SK-N-SH (cell line): ENCODE data around the gene GUCD1. TPM values are rescaled to one million over a fixed set of nuclear protein-coding genes. Genes with fewer than 3 reads are reported as not detected.
A peak's percentile ranks its signal among the peaks of the same experiment; 100 is the strongest.

Experiments
- CTCF ChIA-PET: fragments of 300-600, 350-600 bp; formaldehyde crosslinking; extraction: SDS; loops from one replicate; lab custom pipeline; 2021; lab: Yijun Ruan, JAX
- POLR2A ChIA-PET: fragments of 350-600 bp; sonication (Branson Sonifier 250); formaldehyde crosslinking; extraction: SDS; loops from one replicate; lab custom pipeline; 2020; ENCODE audit warnings: antibody characterized with exemption, inconsistent platforms; lab: Yijun Ruan, JAX
- DNase-seq: peaks from one replicate; pipeline ENCODE4 v3.0.0; 2012
- H2AFZ ChIP-seq: fragments of 200-600 bp; sonication (generic); 2 replicates; pipeline ENCODE4 v1.8.1; 2016; ENCODE audit warnings: antibody characterized with exemption, mild to moderate bottlenecking, low read depth
- H3F3A ChIP-seq: fragments of 200-600 bp; sonication (generic); replicated peaks from 2 replicates; pipeline ENCODE3; 2016; ENCODE audit warnings: antibody characterized with exemption, mild to moderate bottlenecking; ENCODE audit not compliant: insufficient read depth
- H3K27ac ChIP-seq, 2 experiments: fragments of 200-500 bp in 1 of 2; fragments of 200-600 bp in 1 of 2; sonication (Bioruptor generic) in 1 of 2; sonication (generic), shearing (Covaris generic) in 1 of 2; 2 replicates each; pipeline versions ENCODE4 v1.5.1 to v1.6.1; 2014 to 2016; ENCODE audit warnings: low read depth in 2 of 2, inconsistent platforms in 1 of 2, low read length in 1 of 2, mild to moderate bottlenecking in 1 of 2, mixed read lengths in 1 of 2
- H3K27me3 ChIP-seq: fragments of 200-600 bp; sonication (generic), shearing (Covaris generic); 2 replicates; pipeline ENCODE4 v1.6.1; 2016; ENCODE audit warnings: mixed run types; ENCODE audit not compliant: insufficient read depth
- H3K36me3 ChIP-seq, 2 experiments: fragments of 200-500 bp in 1 of 2; fragments of 200-600 bp in 1 of 2; sonication (Bioruptor generic) in 1 of 2; sonication (generic) in 1 of 2; replicated peaks in 1 of 2; 2 replicates each; pipeline versions ENCODE3 to v1.5.1; 2014 to 2016; ENCODE audit warnings: low read length in 1 of 2, mild to moderate bottlenecking in 1 of 2; ENCODE audit not compliant: insufficient read depth in 2 of 2, control insufficient read depth in 1 of 2
- H3K4me1 ChIP-seq, 2 experiments: fragments of 200-500 bp in 1 of 2; fragments of 200-600 bp in 1 of 2; sonication (Bioruptor generic) in 1 of 2; sonication (generic), shearing (Covaris generic) in 1 of 2; 2 replicates each; pipeline versions ENCODE4 v1.5.1 to v1.6.1; 2014 to 2016; ENCODE audit warnings: low read depth in 1 of 2, low read length in 1 of 2, mixed run types in 1 of 2; ENCODE audit not compliant: insufficient read depth in 2 of 2, control insufficient read depth in 1 of 2
- H3K4me2 ChIP-seq: fragments of 200-600 bp; sonication (generic), shearing (Covaris generic); 2 replicates; pipeline ENCODE4 v1.6.1; 2017; ENCODE audit warnings: mixed run types
- H3K4me3 ChIP-seq, 2 experiments: fragments of 200-500 bp in 1 of 2; fragments of 200-600 bp in 1 of 2; sonication (Bioruptor generic) in 1 of 2; sonication (generic), shearing (Covaris generic) in 1 of 2; 2 replicates each; pipeline versions ENCODE4 v1.5.1 to v1.8.1; 2014 to 2016; ENCODE audit warnings: low read depth in 2 of 2, inconsistent platforms in 1 of 2, low read length in 1 of 2, mild to moderate bottlenecking in 1 of 2, mixed read lengths in 1 of 2, moderate library complexity in 1 of 2
- H3K79me2 ChIP-seq: fragments of 200-600 bp; sonication (generic); 2 replicates; pipeline ENCODE4 v1.8.1; 2017; ENCODE audit warnings: mild to moderate bottlenecking; ENCODE audit not compliant: insufficient read depth
- H3K9ac ChIP-seq: fragments of 200-600 bp; sonication (generic); 2 replicates; pipeline ENCODE4 v1.6.1; 2017; ENCODE audit warnings: mixed run types
- H3K9me2 ChIP-seq: fragments of 200-600 bp; sonication (generic); 2 replicates; pipeline ENCODE4 v1.6.1; 2017; ENCODE audit warnings: mixed run types
- H3K9me3 ChIP-seq: fragments of 200-600 bp; sonication (generic); 2 replicates; pipeline ENCODE4 v1.6.1; 2017; ENCODE audit warnings: mixed run types, mild to moderate bottlenecking, moderate library complexity
- H4K20me1 ChIP-seq: fragments of 200-600 bp; sonication (generic); 2 replicates; pipeline ENCODE4 v1.6.1; 2017; ENCODE audit warnings: mild to moderate bottlenecking, mixed run types; ENCODE audit not compliant: insufficient read depth
- EP300 ChIP-seq, 2 experiments: IDR thresholded peaks; 2 replicates each; pipeline versions ENCODE4 v1.4.0 to v1.6.1; 2012; ENCODE audit warnings: borderline replicate concordance in 1 of 2, low read depth in 1 of 2, low read length in 1 of 2
- EZH2phosphoT487 ChIP-seq: fragments of 200-600 bp; sonication (generic); IDR thresholded peaks from 2 replicates; pipeline ENCODE4 v1.6.1; 2017; ENCODE audit warnings: low read depth, mixed run types, mild to moderate bottlenecking, antibody characterized with exemption, moderate library complexity, borderline replicate concordance
- FOXJ3 ChIP-seq: sonication (generic); formaldehyde crosslinking; IDR thresholded peaks from 2 replicates; pipeline ENCODE4 v1.5.1; 2020; ENCODE audit warnings: mild to moderate bottlenecking, missing genetic modification reagents
- GATA2 ChIP-seq: sonication (generic); formaldehyde crosslinking; IDR thresholded peaks from 2 replicates; pipeline ENCODE4 v1.5.0; 2020; ENCODE audit warnings: mild to moderate bottlenecking, missing genetic modification reagents
- JUND ChIP-seq: IDR thresholded peaks from 2 replicates; pipeline ENCODE4 v1.4.0; 2012
- MXI1 ChIP-seq: IDR thresholded peaks from 2 replicates; pipeline ENCODE4 v1.6.1; 2012; ENCODE audit warnings: mild to moderate bottlenecking, low read depth, low read length, improper control_type of control experiment
- NRF1 ChIP-seq: IDR thresholded peaks from 2 replicates; pipeline ENCODE4 v1.6.1; 2012; ENCODE audit warnings: low read depth, mild to moderate bottlenecking, low read length
- PBX3 ChIP-seq: IDR thresholded peaks from 2 replicates; pipeline ENCODE4; 2012
- POLR2AphosphoS5 ChIP-seq: IDR thresholded peaks from 2 replicates; pipeline ENCODE4 v1.6.1; 2012; ENCODE audit warnings: low read depth, low read length
- RCOR1 ChIP-seq: fragments of 150-350 bp; IDR thresholded peaks from 2 replicates; pipeline ENCODE4 v1.6.1; 2017; ENCODE audit warnings: antibody characterized with exemption, low read length
- REST ChIP-seq: IDR thresholded peaks from 2 replicates; pipeline ENCODE4 v1.6.1; 2012; ENCODE audit warnings: mild to moderate bottlenecking, low read depth, low read length, moderate library complexity
- RXRA ChIP-seq: IDR thresholded peaks from 2 replicates; pipeline ENCODE4 v1.4.0; 2012; ENCODE audit warnings: low read depth, mild to moderate bottlenecking, borderline replicate concordance
- YY1 ChIP-seq: IDR thresholded peaks from 2 replicates; pipeline ENCODE4 v1.4.0; 2012; ENCODE audit warnings: low read depth, mild to moderate bottlenecking
- whole genome bisulfite sequencing: methylation state at CpG from one replicate; pipeline ENCODE4 v1.1.6; 2017; ENCODE audit warnings: low lambda C conversion rate; 5-methylcytosine and 5-hydroxymethylcytosine counted together
- polyA plus RNA-seq, 3 experiments: library from polyadenylated mRNA; depleted of rRNA; stranded (reverse); fragments of >200 nt; gene quantifications; 2 replicates each; pipeline ENCODE4 v1.2.3, GENCODE V29; 2012
- TF ChIP-seq, protein P1 (sequence below): fragments of 150-350 bp; IDR thresholded peaks from 2 replicates; pipeline ENCODE4 v1.6.1; 2016; ENCODE audit warnings: mild to moderate bottlenecking, low read depth, low read length
- TF ChIP-seq, protein P2 (sequence below): IDR thresholded peaks from 2 replicates; pipeline ENCODE4 v1.4.0; 2012; ENCODE audit warnings: low read depth, borderline replicate concordance

The GUCD1 gene
- polyA plus RNA-seq, 1 of the 3 experiments (the other 2 are of a cell fraction) = 71.0 TPM

DNA sequence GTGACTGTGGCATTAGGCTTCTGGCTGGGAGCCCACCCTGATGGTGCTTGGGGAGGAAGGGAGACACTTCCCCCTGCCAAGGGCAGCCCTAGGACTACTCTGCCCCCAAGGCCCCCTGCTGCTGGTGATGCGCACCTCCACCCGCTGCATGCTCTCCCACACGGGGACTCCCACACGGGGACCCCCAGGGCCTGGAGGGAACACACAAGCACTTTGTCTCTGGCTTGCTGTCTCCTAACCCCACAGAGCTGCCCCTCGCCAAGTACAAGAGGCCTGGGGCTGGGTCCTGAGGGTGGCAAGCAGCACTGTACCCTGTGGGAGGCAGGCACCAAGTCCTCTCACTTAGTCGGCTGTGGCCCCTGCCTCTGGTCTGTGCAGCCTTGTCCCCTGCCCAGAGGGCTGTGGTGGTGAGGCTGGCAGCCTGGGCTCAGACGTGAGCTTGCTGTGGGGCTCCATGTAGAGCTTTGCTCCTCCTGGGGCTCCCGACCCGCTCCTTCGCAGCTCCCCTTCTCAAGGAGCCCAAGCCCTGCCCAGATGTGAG, 30.0 kb upstream of the GUCD1 start:
- CTCF ChIA-PET = no interaction called here
- H3K27ac ChIP-seq = peak overlapping the region in 1 of 2 experiments; percentile 60; a peak in 1 of 4 replicates
- no peak overlapping the region for H3K4me3 ChIP-seq
- peaks cover 10 to 42% of the 10 kb centered on the region in 2 experiments; a peak in 2 of 4 replicates for H3K4me1 ChIP-seq
- no peaks in the 10 kb centered on the region for H3K9me2 ChIP-seq
- H3K79me2 ChIP-seq = no peaks in the 10 kb centered on the region
- no peak overlapping the region for H2AFZ ChIP-seq
- H3K4me2 ChIP-seq = no peak overlapping the region
- DNase-seq = no peak
- TF ChIP-seq MXI1 (no peak), EZH2phosphoT487 (no peak), EP300 (IDR thresholded peaks at IDR 0.05; ENCODE audit: borderline replicate concordance in 1 of 2, low read depth in 1 of 2, low read length in 1 of 2) (no peak), YY1 (no peak)
- TF ChIP-seq, protein P1, sequence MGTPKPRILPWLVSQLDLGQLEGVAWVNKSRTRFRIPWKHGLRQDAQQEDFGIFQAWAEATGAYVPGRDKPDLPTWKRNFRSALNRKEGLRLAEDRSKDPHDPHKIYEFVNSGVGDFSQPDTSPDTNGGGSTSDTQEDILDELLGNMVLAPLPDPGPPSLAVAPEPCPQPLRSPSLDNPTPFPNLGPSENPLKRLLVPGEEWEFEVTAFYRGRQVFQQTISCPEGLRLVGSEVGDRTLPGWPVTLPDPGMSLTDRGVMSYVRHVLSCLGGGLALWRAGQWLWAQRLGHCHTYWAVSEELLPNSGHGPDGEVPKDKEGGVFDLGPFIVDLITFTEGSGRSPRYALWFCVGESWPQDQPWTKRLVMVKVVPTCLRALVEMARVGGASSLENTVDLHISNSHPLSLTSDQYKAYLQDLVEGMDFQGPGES = no peak
- TF ChIP-seq, protein P2, sequence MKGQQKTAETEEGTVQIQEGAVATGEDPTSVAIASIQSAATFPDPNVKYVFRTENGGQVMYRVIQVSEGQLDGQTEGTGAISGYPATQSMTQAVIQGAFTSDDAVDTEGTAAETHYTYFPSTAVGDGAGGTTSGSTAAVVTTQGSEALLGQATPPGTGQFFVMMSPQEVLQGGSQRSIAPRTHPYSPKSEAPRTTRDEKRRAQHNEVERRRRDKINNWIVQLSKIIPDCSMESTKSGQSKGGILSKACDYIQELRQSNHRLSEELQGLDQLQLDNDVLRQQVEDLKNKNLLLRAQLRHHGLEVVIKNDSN = no peak
- TF ChIP-seq, all 33 proteins: peak for 0
- no peaks in the 10 kb centered on the region for H3K9me3 ChIP-seq
- no peaks in the 10 kb centered on the region for H4K20me1 ChIP-seq
- H3K9ac ChIP-seq = no peak overlapping the region
- H3F3A ChIP-seq = peaks cover 9% of the 10 kb centered on the region
- POLR2A ChIA-PET = no interaction called here
- no peaks in the 10 kb centered on the region for H3K27me3 ChIP-seq
- peaks cover 0 to 21% of the 10 kb centered on the region in 2 experiments for H3K36me3 ChIP-seq
- WGBS = 86% methylated on average over 4 of the region's 10 CpGs

DNA sequence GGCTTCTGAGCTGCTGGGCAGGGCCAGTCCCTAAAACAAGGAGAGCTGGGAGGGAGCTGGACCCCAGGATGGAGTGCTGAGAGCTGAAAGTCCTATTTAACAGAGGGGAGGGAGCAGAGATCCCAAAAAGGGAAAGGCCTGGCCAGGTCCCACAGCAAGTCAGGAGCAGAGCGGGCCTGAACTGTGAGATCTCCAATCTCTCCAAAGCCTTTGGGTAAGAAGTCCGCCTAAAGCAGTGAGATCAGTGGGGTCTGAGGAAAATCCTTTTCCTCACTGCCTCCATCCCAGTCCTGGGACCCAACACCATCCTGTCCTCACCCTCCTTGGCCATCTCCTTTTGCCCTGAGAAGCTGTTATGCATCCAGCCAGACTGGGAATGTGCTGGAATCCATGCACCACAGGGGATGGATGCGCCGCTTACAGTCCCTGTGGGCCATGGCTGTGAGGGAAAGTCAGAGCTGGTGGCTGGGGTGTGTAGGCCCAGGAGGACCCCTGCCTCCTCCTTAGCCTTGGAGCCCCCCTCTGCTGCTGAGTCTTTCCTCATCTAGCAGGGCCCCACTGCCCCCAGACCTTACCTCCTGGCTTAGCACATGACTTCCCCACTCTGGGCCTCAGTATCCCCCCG, 29.3 kb upstream of the GUCD1 start:
- ChIA-PET POLR2A (interaction anchor here (0.6 to 1.3 kb wide), 4 partner anchors 9 to 29 kb away, joined by 3 to 11 read pairs (median 3); partner anchors contain the start of genes GUCD1 and LRRC75B), CTCF (interaction anchor here (0.7 to 1.2 kb wide), 4 partner anchors 8 to 266 kb away, joined by 3 to 4 read pairs (median 3); no protein-coding TSS in a partner anchor)
- peak overlapping the region in 1 of 2 experiments; percentile 4; a peak in 1 of 4 replicates for H3K4me3 ChIP-seq
- peaks cover 10 to 38% of the 10 kb centered on the region in 2 experiments; a peak in 2 of 4 replicates for H3K4me1 ChIP-seq
- TF ChIP-seq POLR2AphosphoS5 (no peak), GATA2 (no peak), FOXJ3 (no peak), NRF1 (no peak), JUND (no peak), RCOR1 (no peak), EZH2phosphoT487 (no peak), PBX3 (no peak), RXRA (no peak), REST (no peak)
- H3K9ac ChIP-seq = no peak overlapping the region
- no peak for DNase-seq
- no peaks in the 10 kb centered on the region for H3K79me2 ChIP-seq
- 88% methylated on average over 3 of the region's 5 CpGs for WGBS
- H4K20me1 ChIP-seq = no peaks in the 10 kb centered on the region
- no peak overlapping the region for H2AFZ ChIP-seq
- no peaks in the 10 kb centered on the region for H3K27me3 ChIP-seq
- H3K9me3 ChIP-seq = no peaks in the 10 kb centered on the region
- peaks cover 15% of the 10 kb centered on the region for H3F3A ChIP-seq
- no peaks in the 10 kb centered on the region for H3K9me2 ChIP-seq
- peak overlapping the region; percentile 38 to 60; a peak in 3 of 4 replicates for H3K27ac ChIP-seq
- H3K4me2 ChIP-seq = peak overlapping the region; percentile 52; the same call in 1 of the 2 replicates
- peaks cover 0 to 19% of the 10 kb centered on the region in 2 experiments for H3K36me3 ChIP-seq
